HAP-1 (cell line): ENCODE data around the gene NHLH2.

ENCODE experiments used
- DNase-seq, 2 experiments: peaks; one replicate each; pipeline ENCODE4 v3.0.0-alpha.2; 2016 to 2020; ENCODE audit warnings: low spot score in 2 of 2
- H3K27me3 ChIP-seq: fragments of 250-450 bp; sonication (Bioruptor Pico); 2 replicates; pipeline ENCODE4 v1.5.1; 2020; ENCODE audit warnings: low read depth, mild to moderate bottlenecking, moderate library complexity
- H3K36me3 ChIP-seq: fragments of 250-450 bp; sonication (Bioruptor Pico); replicated peaks from 2 replicates; pipeline ENCODE4 v1.5.1; 2020; ENCODE audit warnings: mild to moderate bottlenecking
- H3K4me1 ChIP-seq: fragments of 250-450 bp; sonication (Bioruptor Pico); 2 replicates; pipeline ENCODE4 v1.5.1; 2020; ENCODE audit warnings: mild to moderate bottlenecking
- H3K4me3 ChIP-seq: fragments of 250-450 bp; sonication (Bioruptor Pico); 2 replicates; pipeline ENCODE4 v1.5.1; 2020; ENCODE audit warnings: mild to moderate bottlenecking, moderate library complexity
- H3K9me3 ChIP-seq: fragments of 250-450 bp; sonication (Bioruptor Pico); 2 replicates; pipeline ENCODE4 v1.5.1; 2020; ENCODE audit warnings: mild to moderate bottlenecking, moderate library complexity
- in situ Hi-C: fragments of 300-500 bp; cut with MboI; formaldehyde crosslinking; loops from 3 replicates; pipeline ENCODE4 v1.14.3; 2020; ENCODE audit warnings: low sequenced_read_pairs, inconsistent platforms, mixed read lengths

Gene NHLH2

GRCh38 chr1:115829023-115829674 lies 11.8 kb downstream of the NHLH2 start:
- in situ Hi-C loops: no loop called here
- H3K36me3 ChIP-seq: no peaks in the 10 kb centered on the region
- H3K4me1 ChIP-seq: peaks cover 13% of the 10 kb centered on the region
- no peaks in the 10 kb centered on the region for H3K9me3 ChIP-seq
- H3K4me3 ChIP-seq: no peak overlapping the region
- no peaks in the 10 kb centered on the region for H3K27me3 ChIP-seq
- DNase-seq: no peak

- peaks cover 13% of the 10 kb centered on the region for H3K4me1 ChIP-seq
- no peaks in the 10 kb centered on the region for H3K9me3 ChIP-seq
- in situ Hi-C loops: no loop called here
- H3K27me3 ChIP-seq: no peaks in the 10 kb centered on the region
- DNase-seq: no peak
- no peaks in the 10 kb centered on the region for H3K36me3 ChIP-seq
- no peak overlapping the region for H3K4me3 ChIP-seq
These were observed 12.6 kb downstream of the NHLH2 start for GRCh38 chr1:115828101-115829022.

GRCh38 chr1:115827452-115828044 lies 13.4 kb downstream of the NHLH2 start:
- Histone ChIP-seq H3K36me3 (no peaks in the 10 kb centered on the region), H3K9me3 (no peaks in the 10 kb centered on the region), H3K27me3 (no peaks in the 10 kb centered on the region; the same call in 1 of the 2 replicates), H3K4me1 (peaks cover 13% of the 10 kb centered on the region), H3K4me3 (no peak overlapping the region)
- in situ Hi-C loops: no loop called here
- DNase-seq: no peak

GRCh38 chr1:115826628-115827027 lies 14.3 kb downstream of the NHLH2 start:
- no peaks in the 10 kb centered on the region for H3K36me3 ChIP-seq
- no peak overlapping the region for H3K4me3 ChIP-seq
- in situ Hi-C loops: no loop called here
- no peak for DNase-seq
- no peaks in the 10 kb centered on the region for H3K9me3 ChIP-seq
- H3K27me3 ChIP-seq: no peaks in the 10 kb centered on the region; the same call in 1 of the 2 replicates
- H3K4me1 ChIP-seq: peaks cover 13% of the 10 kb centered on the region

- Histone ChIP-seq H3K4me3 (no peak overlapping the region), H3K36me3 (no peaks in the 10 kb centered on the region), H3K9me3 (no peaks in the 10 kb centered on the region), H3K4me1 (peaks cover 5% of the 10 kb centered on the region), H3K27me3 (no peaks in the 10 kb centered on the region; the same call in 1 of the 2 replicates)
- no peak for DNase-seq
- in situ Hi-C loops: loop anchor here (25.0 kb wide), 1 partner anchor 665 kb away; no protein-coding TSS in a partner anchor
These were observed 18.8 kb downstream of the NHLH2 start for GRCh38 chr1:115822117-115822516.

- no peaks in the 10 kb centered on the region for H3K4me1 ChIP-seq
- no peaks in the 10 kb centered on the region for H3K27me3 ChIP-seq
- in situ Hi-C loops: loop anchor here (25.0 kb wide), 1 partner anchor 672 kb away; no protein-coding TSS in a partner anchor
- no peaks in the 10 kb centered on the region for H3K9me3 ChIP-seq
- no peak for DNase-seq
- H3K36me3 ChIP-seq: no peaks in the 10 kb centered on the region
- H3K4me3 ChIP-seq: no peak overlapping the region
These were observed 25.2 kb downstream of the NHLH2 start for GRCh38 chr1:115815694-115816093.

GRCh38 chr1:115814685-115815398 lies 26.1 kb downstream of the NHLH2 start:
- in situ Hi-C loops: loop anchor here (25.0 kb wide), 1 partner anchor 672 kb away; no protein-coding TSS in a partner anchor
- Histone ChIP-seq H3K9me3 (no peaks in the 10 kb centered on the region), H3K27me3 (no peaks in the 10 kb centered on the region), H3K36me3 (no peaks in the 10 kb centered on the region), H3K4me1 (no peaks in the 10 kb centered on the region), H3K4me3 (no peak overlapping the region)
- no peak for DNase-seq

GRCh38 chr1:115813727-115814126 lies 27.2 kb downstream of the NHLH2 start:
- no peak overlapping the region for H3K4me3 ChIP-seq
- in situ Hi-C loops: loop anchor here (25.0 kb wide), 1 partner anchor 674 kb away; no protein-coding TSS in a partner anchor
- no peaks in the 10 kb centered on the region for H3K9me3 ChIP-seq
- no peak for DNase-seq
- no peaks in the 10 kb centered on the region for H3K4me1 ChIP-seq
- no peaks in the 10 kb centered on the region for H3K36me3 ChIP-seq
- no peaks in the 10 kb centered on the region for H3K27me3 ChIP-seq

GRCh38 chr1:115811140-115811828 lies 29.6 kb downstream of the NHLH2 start:
- in situ Hi-C loops: loop anchor here (25.0 kb wide), 1 partner anchor 676 kb away; no protein-coding TSS in a partner anchor
- no peaks in the 10 kb centered on the region for H3K9me3 ChIP-seq
- no peaks in the 10 kb centered on the region for H3K4me1 ChIP-seq
- DNase-seq: no peak
- no peak overlapping the region for H3K4me3 ChIP-seq
- H3K27me3 ChIP-seq: no peaks in the 10 kb centered on the region
- H3K36me3 ChIP-seq: no peaks in the 10 kb centered on the region; the same call in 1 of the 2 replicates

- H3K36me3 ChIP-seq: no peaks in the 10 kb centered on the region; the same call in 1 of the 2 replicates
- no peak for DNase-seq
- H3K4me1 ChIP-seq: no peaks in the 10 kb centered on the region
- in situ Hi-C loops: loop anchor here (25.0 kb wide), 1 partner anchor 677 kb away; no protein-coding TSS in a partner anchor
- no peak overlapping the region for H3K4me3 ChIP-seq
- H3K9me3 ChIP-seq: no peaks in the 10 kb centered on the region
- no peaks in the 10 kb centered on the region for H3K27me3 ChIP-seq
These were observed 30.3 kb downstream of the NHLH2 start for GRCh38 chr1:115810609-115811008.

- Histone ChIP-seq H3K4me1 (no peaks in the 10 kb centered on the region), H3K4me3 (no peak overlapping the region), H3K36me3 (no peaks in the 10 kb centered on the region; the same call in 1 of the 2 replicates), H3K9me3 (no peaks in the 10 kb centered on the region), H3K27me3 (no peaks in the 10 kb centered on the region)
- in situ Hi-C loops: loop anchor here (5.0 to 25.0 kb wide), 2 partner anchors 172 to 677 kb away; no protein-coding TSS in a partner anchor
- no peak for DNase-seq
These were observed 31.1 kb downstream of the NHLH2 start for GRCh38 chr1:115809847-115810246.

GRCh38 chr1:115809076-115809475 lies 31.9 kb downstream of the NHLH2 start:
- H3K27me3 ChIP-seq: no peaks in the 10 kb centered on the region
- no peaks in the 10 kb centered on the region for H3K9me3 ChIP-seq
- H3K4me3 ChIP-seq: no peak overlapping the region
- H3K4me1 ChIP-seq: no peaks in the 10 kb centered on the region
- no peaks in the 10 kb centered on the region; the same call in 1 of the 2 replicates for H3K36me3 ChIP-seq
- no peak for DNase-seq
- in situ Hi-C loops: loop anchor here (5.0 to 25.0 kb wide), 2 partner anchors 173 to 678 kb away; no protein-coding TSS in a partner anchor
